A673 (cell line): Measurements from ENCODE around the gene PCCA. TPM values are rescaled to one million over a fixed set of nuclear protein-coding genes. Genes with fewer than 3 reads are reported as not detected.

Source experiments
- BruUV-seq: library from RNA; stranded (reverse); fragments of 400-500 nt; replicated peaks from 2 replicates; lab custom pipeline; 2021; lab: Mats Ljungman, UMichigan
- CTCF ChIA-PET: fragments of 300-600 bp; sonication (Branson Sonifier 250); formaldehyde crosslinking; loops from one replicate; lab custom pipeline; 2022; ENCODE audit warnings: antibody characterized with exemption; lab: Charles Lee
- POLR2A ChIA-PET: fragments of 300-600 bp; sonication (Branson Sonifier 250); formaldehyde crosslinking; loops from one replicate; lab custom pipeline; 2022; ENCODE audit warnings: antibody characterized with exemption; ENCODE audit not compliant: low non-redundant PET; lab: Charles Lee
- DNase-seq: peaks from one replicate; pipeline ENCODE4 v3.0.0-alpha.2; 2015; ENCODE audit warnings: low spot score
- H3K27ac ChIP-seq: fragments of 200-600 bp; sonication (generic); 2 replicates; pipeline ENCODE4 v1.5.1; 2016; ENCODE audit warnings: mixed run types, low read depth, mild to moderate bottlenecking, mixed read lengths, antibody characterized with exemption, low read length; ENCODE audit not compliant: poor library complexity, severe bottlenecking
- H3K27me3 ChIP-seq: fragments of 200-600 bp; sonication (generic); replicated peaks from 2 replicates; pipeline ENCODE4 v1.6.1; 2017; ENCODE audit warnings: mixed run types, low read depth, mild to moderate bottlenecking, mixed read lengths, antibody characterized with exemption, low read length; ENCODE audit not compliant: insufficient read depth, poor library complexity
- H3K36me3 ChIP-seq: fragments of 200-600 bp; sonication (generic); 2 replicates; pipeline ENCODE4 v1.6.1; 2016; ENCODE audit warnings: mixed run types, mild to moderate bottlenecking, mixed read lengths, antibody characterized with exemption, low read length; ENCODE audit not compliant: insufficient read depth, poor library complexity, severe bottlenecking
- H3K4me1 ChIP-seq: fragments of 200-600 bp; sonication (generic); 2 replicates; pipeline ENCODE4 v1.6.1; 2017; ENCODE audit warnings: mixed run types, mild to moderate bottlenecking, mixed read lengths, antibody characterized with exemption, low read length; ENCODE audit not compliant: insufficient read depth, poor library complexity, severe bottlenecking
- H3K4me3 ChIP-seq: fragments of 200-600 bp; sonication (generic); 2 replicates; pipeline ENCODE4 v1.5.1; 2016; ENCODE audit warnings: low read depth, mixed run types, mild to moderate bottlenecking, mixed read lengths, low read length; ENCODE audit not compliant: poor library complexity, severe bottlenecking
- H3K9me3 ChIP-seq: fragments of 200-600 bp; sonication (generic); 2 replicates; pipeline ENCODE4 v1.6.1; 2016; ENCODE audit warnings: mixed run types, low read depth, mild to moderate bottlenecking, mixed read lengths, antibody characterized with exemption, low read length; ENCODE audit not compliant: poor library complexity, severe bottlenecking
- CTCF ChIP-seq: fragments of 300-800, 200-600 bp; sonication (generic); conservative IDR thresholded peaks from 2 replicates; pipeline ENCODE4 v1.5.1; 2017; ENCODE audit warnings: low read depth, mild to moderate bottlenecking, antibody characterized with exemption, low read length, moderate library complexity, mixed read lengths
- EZH2 ChIP-seq: fragments of 200-600 bp; sonication (generic); IDR thresholded peaks from 2 replicates; pipeline ENCODE4 v1.6.1; 2017; ENCODE audit warnings: borderline replicate concordance, low read depth, mild to moderate bottlenecking, mixed read lengths, antibody characterized with exemption, low read length; ENCODE audit not compliant: poor library complexity, severe bottlenecking
- intact Hi-C: fragments of 100-400 bp; cut with micrococcal nuclease; formaldehyde crosslinking; loops from one replicate; pipeline ENCODE4 v1.10.0; 2022; ENCODE audit not compliant: unreplicated experiment
- total RNA-seq: library from RNA; stranded (reverse); gene quantifications from 2 replicates; pipeline ENCODE4 v1.2.3, GENCODE V29; 2021

PCCA gene
- total RNA-seq, 1 experiment from 2014 or later, result 93.0 TPM

GRCh38 chr13:100543872-100544602 is 455.1 kb downstream of the PCCA start:
- Histone ChIP-seq H3K27ac (peak overlapping the region; percentile 5), H3K36me3 (no peaks in the 10 kb centered on the region), H3K4me3 (no peak overlapping the region), H3K9me3 (no peaks in the 10 kb centered on the region), H3K27me3 (no peaks in the 10 kb centered on the region), H3K4me1 (peaks cover 24% of the 10 kb centered on the region)
- POLR2A ChIA-PET, result no interaction called here
- intact Hi-C loops, result no loop called here
- TF ChIP-seq CTCF (no peak), EZH2 (no peak)
- no peak for DNase-seq
- CTCF ChIA-PET, result no interaction called here
- BruUV-seq, result no TSS peak

- POLR2A ChIA-PET, result interaction anchor here (0.6 kb wide), 1 partner anchor 833 kb away, joined by 4 read pairs; no protein-coding TSS in a partner anchor
- no TSS peak for BruUV-seq
- intact Hi-C loops, result no loop called here
- DNase-seq, result no peak
- Histone ChIP-seq H3K36me3 (no peaks in the 10 kb centered on the region), H3K27me3 (no peaks in the 10 kb centered on the region), H3K4me1 (peaks cover 29% of the 10 kb centered on the region), H3K4me3 (no peak overlapping the region), H3K27ac (no peak overlapping the region), H3K9me3 (no peaks in the 10 kb centered on the region)
- CTCF ChIA-PET, result no interaction called here
- no peak for TF ChIP-seq CTCF
- TF ChIP-seq EZH2, result no peak
These were observed 456.2 kb downstream of the PCCA start for GRCh38 chr13:100544866-100545683.

- ChIA-PET CTCF (no interaction called here), POLR2A (interaction anchor here (0.6 kb wide), 1 partner anchor 832 kb away, joined by 4 read pairs; no protein-coding TSS in a partner anchor)
- no TSS peak for BruUV-seq
- H3K27ac ChIP-seq, result no peak overlapping the region
- H3K9me3 ChIP-seq, result no peaks in the 10 kb centered on the region
- H3K4me1 ChIP-seq, result peaks cover 29% of the 10 kb centered on the region
- no peak overlapping the region for H3K4me3 ChIP-seq
- DNase-seq, result no peak
- no peaks in the 10 kb centered on the region for H3K36me3 ChIP-seq
- H3K27me3 ChIP-seq, result no peaks in the 10 kb centered on the region
- intact Hi-C loops, result no loop called here
- no peak for TF ChIP-seq EZH2
- TF ChIP-seq CTCF, result no peak
These were observed 456.8 kb downstream of the PCCA start for GRCh38 chr13:100545684-100546061.
